ENCODE results near the gene SRPK3.

The SRPK3 gene

GRCh38 chrX:153827903-153828302 is 47.1 kb downstream of the SRPK3 start:
- no peak for DNase-seq (ENCODE audit: low read depth)
- H3K4me3 ChIP-seq (ENCODE audit: control insufficient read depth, low read depth, low read length), result no peak overlapping the region
- no peak for TF ChIP-seq CTCF (IDR thresholded peaks at IDR 0.05; ENCODE audit: control insufficient read depth, insufficient read depth, low read depth, low read length, missing control alignments)

GRCh38 chrX:153828308-153828707 is 47.5 kb downstream of the SRPK3 start:
- no peak for DNase-seq (ENCODE audit: low read depth)
- no peak for TF ChIP-seq CTCF (IDR thresholded peaks at IDR 0.05; ENCODE audit: control insufficient read depth, insufficient read depth, low read depth, low read length, missing control alignments)
- H3K4me3 ChIP-seq (ENCODE audit: control insufficient read depth, low read depth, low read length), result no peak overlapping the region

- TF ChIP-seq CTCF (IDR thresholded peaks at IDR 0.05; ENCODE audit: control insufficient read depth, insufficient read depth, low read depth, low read length, missing control alignments), result no peak
- no peak for DNase-seq (ENCODE audit: low read depth)
- no peak overlapping the region for H3K4me3 ChIP-seq (ENCODE audit: control insufficient read depth, low read depth, low read length)
Measured at GRCh38 chrX:153828723-153829548, 48.1 kb downstream of the SRPK3 start.

- H3K4me3 ChIP-seq (ENCODE audit: control insufficient read depth, low read depth, low read length), result no peak overlapping the region
- no peak for TF ChIP-seq CTCF (IDR thresholded peaks at IDR 0.05; ENCODE audit: control insufficient read depth, insufficient read depth, low read depth, low read length, missing control alignments)
- DNase-seq (ENCODE audit: low read depth), result no peak
Measured at GRCh38 chrX:153829549-153829798, 48.6 kb downstream of the SRPK3 start.

GRCh38 chrX:153829799-153830639 is 49.2 kb downstream of the SRPK3 start, which contains the start of gene PDZD4:
PDZD4 (minus strand) TSS chrX:153830544; CDS start chrX:153830298, 246 bp downstream.
- H3K4me3 ChIP-seq (ENCODE audit: control insufficient read depth, low read depth, low read length), result no peak within 1 kb of the TSS
- no peak for TF ChIP-seq CTCF (IDR thresholded peaks at IDR 0.05; ENCODE audit: control insufficient read depth, insufficient read depth, low read depth, low read length, missing control alignments)
- DNase-seq (ENCODE audit: low read depth), result no peak

- TF ChIP-seq CTCF (IDR thresholded peaks at IDR 0.05; ENCODE audit: control insufficient read depth, insufficient read depth, low read depth, low read length, missing control alignments), result no peak
- no peak overlapping the region for H3K4me3 ChIP-seq (ENCODE audit: control insufficient read depth, low read depth, low read length)
- DNase-seq (ENCODE audit: low read depth), result no peak
Measured at GRCh38 chrX:153830640-153831428, 50.0 kb downstream of the SRPK3 start.
